GM10266 (cell line): Measurements from ENCODE around the gene DHRS2.

Experiments
- DNase-seq: peaks from one replicate; pipeline ENCODE4 v3.0.0; 2012; ENCODE audit errors: extremely low spot score
- TF ChIP-seq, protein P1 (sequence below): IDR thresholded peaks from 2 replicates; pipeline ENCODE4 v1.5.1; 2012; ENCODE audit warnings: mild to moderate bottlenecking, low read depth; ENCODE audit not compliant: control insufficient read depth, insufficient read depth; ENCODE audit errors: missing control alignments

Gene DHRS2

DNA sequence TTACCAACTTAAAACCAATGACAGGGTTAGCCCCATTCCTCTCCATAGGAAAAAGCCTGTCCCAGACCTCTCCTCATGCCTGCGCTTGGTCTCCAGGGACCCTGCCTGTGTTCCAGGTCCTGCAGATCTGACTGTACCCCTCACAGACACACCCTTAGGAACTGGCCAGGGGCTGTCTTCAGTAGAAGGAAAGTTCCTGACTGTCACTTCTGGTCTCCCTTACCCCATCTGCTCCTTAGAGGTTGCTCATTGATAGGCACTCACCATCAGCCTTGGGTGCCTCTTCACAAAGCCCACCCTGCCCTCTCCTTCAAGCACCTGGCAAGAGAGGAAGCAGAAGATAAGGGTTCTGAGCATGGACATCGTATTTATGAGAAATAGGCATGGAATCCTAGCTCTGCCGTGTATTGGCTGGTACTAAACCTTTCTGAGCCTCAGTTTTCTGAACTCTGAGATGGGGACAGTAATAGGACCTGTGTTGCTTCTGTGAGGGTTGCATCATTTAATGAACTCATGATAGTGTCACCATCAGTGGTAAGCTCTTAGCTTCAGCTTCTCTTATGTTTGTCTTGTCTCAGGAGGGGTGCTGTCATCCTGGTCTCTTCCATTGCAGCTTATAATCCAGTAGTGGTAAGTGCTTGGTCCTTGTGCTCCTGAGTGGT is 7.5 kb downstream of the DHRS2 start:
- TF ChIP-seq, protein P1, sequence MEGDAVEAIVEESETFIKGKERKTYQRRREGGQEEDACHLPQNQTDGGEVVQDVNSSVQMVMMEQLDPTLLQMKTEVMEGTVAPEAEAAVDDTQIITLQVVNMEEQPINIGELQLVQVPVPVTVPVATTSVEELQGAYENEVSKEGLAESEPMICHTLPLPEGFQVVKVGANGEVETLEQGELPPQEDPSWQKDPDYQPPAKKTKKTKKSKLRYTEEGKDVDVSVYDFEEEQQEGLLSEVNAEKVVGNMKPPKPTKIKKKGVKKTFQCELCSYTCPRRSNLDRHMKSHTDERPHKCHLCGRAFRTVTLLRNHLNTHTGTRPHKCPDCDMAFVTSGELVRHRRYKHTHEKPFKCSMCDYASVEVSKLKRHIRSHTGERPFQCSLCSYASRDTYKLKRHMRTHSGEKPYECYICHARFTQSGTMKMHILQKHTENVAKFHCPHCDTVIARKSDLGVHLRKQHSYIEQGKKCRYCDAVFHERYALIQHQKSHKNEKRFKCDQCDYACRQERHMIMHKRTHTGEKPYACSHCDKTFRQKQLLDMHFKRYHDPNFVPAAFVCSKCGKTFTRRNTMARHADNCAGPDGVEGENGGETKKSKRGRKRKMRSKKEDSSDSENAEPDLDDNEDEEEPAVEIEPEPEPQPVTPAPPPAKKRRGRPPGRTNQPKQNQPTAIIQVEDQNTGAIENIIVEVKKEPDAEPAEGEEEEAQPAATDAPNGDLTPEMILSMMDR, result no peak
- DNase-seq, result no peak

DNA sequence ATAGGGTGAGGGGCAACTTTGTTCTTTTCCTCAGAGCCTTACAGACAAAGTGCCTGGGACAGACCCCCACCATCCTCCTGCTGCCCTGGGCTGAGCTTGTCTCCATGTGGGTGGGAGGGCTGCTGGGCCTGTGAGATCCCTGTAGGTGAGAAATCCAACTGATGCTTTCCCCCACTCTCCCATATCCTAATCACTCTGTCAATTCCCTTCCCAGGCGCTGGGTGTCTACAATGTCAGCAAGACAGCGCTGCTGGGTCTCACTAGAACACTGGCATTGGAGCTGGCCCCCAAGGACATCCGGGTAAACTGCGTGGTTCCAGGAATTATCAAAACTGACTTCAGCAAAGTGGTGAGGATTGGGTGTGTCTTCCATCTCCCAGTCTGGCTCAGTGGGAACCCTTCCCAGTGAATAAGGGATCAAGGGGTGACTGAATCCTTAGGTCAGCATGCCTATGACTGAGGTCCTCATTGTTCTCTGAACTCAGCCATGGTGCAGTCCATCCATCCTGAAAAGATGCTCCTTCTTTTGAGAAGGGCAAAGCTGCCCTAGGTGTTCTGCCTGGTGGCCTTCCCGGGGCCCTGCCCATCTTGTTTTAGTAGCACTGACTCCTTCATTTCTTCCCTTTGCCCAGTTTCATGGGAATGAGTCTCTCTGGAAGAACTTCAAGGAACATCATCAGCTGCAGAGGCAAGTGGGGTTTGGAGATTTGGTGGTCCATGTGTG is 8.2 kb downstream of the DHRS2 start:
- TF ChIP-seq, protein P1, result no peak
- DNase-seq, result no peak

DNA sequence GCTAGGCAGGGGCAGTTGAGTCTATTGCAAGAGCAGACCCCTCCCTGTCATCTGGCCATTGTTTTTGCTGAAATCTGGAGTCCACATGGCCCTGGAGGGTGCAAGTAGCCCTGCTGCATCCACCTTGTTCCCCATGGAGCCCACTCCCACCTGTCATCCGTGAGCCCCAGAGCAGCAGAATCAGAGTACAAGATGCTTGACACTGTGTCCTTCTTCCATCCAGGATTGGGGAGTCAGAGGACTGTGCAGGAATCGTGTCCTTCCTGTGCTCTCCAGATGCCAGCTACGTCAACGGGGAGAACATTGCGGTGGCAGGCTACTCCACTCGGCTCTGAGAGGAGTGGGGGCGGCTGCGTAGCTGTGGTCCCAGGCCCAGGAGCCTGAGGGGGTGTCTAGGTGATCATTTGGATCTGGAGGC is 8.8 kb downstream of the DHRS2 start:
- DNase-seq, result no peak
- TF ChIP-seq, protein P1, result no peak

DNA sequence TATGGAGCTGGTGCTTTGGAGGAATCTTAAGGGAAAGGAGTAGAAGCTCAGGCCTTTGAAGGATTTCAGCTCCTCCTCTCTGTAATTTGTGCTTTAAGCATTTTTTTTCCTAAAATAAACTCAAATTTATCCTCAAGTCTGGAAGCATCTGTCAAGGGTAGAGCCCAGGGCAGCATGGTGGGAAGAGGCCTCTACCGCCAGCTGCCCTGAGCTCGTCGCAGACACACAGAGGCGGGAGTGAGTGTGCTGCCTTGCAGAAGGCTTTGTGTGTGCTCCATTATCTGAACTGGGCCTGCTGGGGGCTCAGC is 9.3 kb downstream of the DHRS2 start:
- TF ChIP-seq, protein P1, result no peak
- no peak for DNase-seq

DNA sequence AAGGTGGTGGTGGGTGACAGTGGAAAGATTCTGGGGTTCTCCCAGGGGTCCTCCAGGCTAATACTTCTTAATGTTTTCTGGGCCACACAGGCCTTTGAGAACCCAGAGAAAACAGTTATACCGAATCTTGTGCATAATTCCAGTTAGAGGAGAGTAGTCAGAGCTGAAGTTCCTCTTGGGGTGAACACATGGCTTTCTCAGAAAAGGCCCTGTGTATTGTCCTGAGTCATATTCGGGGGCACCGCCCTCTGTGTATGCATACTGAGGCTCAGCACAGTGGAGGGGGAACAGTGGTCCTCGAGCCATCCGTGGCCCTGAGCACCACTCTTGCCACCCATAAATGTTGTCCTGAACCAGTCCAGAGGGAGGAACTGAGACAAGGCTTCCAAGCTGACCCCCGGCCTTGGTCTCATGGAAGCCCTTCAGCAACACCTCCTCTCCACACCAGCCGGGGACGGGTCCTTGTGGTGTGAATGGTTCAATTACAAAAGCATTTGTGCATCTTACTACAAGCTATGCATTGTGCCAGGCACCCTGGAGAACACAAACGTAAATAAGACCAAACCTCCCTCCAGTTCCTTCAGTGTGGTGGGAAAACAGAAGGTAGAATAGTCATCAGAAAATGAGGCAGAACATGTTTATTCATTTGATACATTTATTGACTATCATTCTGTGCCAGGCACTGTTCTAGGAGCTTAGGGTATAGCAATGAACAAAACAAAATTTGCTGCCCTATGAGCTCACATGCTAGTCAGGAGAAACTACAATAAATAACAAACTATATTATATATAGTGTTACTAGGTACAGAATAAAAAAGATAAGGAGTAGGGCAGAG is 9.9 kb downstream of the DHRS2 start:
- no peak for DNase-seq
- TF ChIP-seq, protein P1, result no peak

DNA sequence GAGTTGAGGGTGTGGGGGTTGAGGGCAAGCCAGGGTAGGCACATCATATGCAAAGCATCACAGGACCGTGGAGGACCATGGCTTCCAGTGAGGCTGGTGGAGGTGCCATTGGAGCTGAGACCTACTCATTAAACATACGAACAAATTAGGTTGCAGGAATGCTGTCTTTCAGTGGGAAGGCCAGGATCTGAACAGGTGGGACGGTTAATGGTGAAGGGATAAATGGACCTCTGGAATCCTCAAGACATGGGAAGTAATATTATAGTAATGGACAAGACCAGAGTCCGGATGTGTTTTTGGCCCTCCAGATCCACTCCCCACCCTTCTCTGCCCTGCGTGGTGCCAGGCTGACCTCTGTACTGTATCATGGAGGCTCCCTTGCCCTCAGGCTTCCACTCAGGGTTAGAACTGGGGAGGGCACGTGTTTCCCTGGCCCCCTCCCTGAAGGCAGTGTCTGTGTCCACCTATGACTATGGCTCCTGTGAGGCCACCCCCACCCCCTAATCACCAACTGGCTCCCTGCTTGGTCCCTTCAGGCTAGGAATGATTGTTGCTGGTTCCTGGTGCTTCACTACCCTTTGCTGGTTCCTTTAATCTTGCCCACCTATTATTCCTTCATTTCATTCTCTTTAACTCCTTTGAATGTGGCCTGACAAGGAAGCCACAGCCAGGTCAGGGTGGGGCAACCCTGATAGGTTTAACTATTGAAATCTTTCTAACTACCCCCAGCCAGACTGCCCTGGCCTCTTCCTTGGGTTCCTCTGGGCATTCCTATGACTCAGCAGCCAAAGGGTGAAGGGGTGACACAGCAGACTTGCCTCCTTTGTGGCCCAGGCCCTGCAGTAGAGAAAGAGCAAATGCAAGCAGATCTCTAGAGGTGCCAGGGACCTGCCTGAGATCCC is 10.7 kb downstream of the DHRS2 start:
- no peak for DNase-seq
- TF ChIP-seq, protein P1, result no peak
